ENCODE results near the gene RNU2-63P.
"Not testable (repeated sequence)": the region's sequence is repeated elsewhere in the genome, so short reads cannot be mapped to it uniquely, and the experiment has no call there.

The RNU2-63P gene

DNA sequence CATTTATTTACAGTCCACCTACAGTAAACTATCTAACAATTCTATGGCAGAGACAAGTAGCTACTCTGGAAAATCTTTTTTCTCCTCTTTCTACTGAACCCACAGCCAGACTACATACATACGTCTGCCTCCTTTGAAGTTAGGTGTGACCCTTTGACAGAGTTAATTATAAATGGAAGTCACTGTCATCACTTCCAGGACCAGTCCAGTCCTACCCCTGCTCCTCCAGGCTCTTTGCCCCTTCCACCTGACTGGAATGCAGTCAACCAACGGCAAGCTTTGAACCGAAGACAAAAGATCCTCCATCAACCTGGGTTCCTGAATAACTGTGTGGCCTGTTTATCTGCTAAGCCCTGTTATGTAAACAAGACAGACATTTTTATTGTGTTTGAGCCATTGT, 35.2 kb downstream of the RNU2-63P start:
- DNase-seq (ENCODE audit: low read depth in 4 of 4, low spot score in 1 of 4) = not testable (repeated sequence)

DNA sequence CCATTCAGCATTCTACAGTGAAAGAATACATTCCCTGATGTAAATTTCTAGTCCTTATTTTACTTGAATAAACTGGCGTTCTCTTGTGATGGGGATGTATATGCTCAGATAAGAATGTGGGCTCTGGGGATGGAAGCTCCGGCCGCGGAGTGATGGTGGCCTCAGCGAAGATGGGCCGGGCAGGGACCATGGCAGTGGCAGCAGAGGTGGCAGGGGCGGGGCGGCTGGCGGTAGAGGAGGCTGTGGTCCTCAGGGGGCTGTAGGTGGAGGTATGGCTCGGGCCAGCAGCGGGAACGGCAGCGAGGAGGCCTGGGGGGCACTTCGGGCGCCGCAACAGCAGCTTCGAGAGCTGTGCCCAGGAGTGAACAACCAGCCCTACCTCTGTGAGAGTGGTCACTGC, 44.0 kb downstream of the RNU2-63P start:
- DNase-seq (ENCODE audit: low read depth in 4 of 4, low spot score in 1 of 4) = not testable (repeated sequence)
